Lung (tissue), 12 donors: ENCODE data around the gene PTPRD. TPM values are rescaled to one million over a fixed set of nuclear protein-coding genes. Genes with fewer than 3 reads are reported as not detected.
A peak's percentile ranks its signal among the peaks of the same experiment; 100 is the strongest.

Experiments used
- ATAC-seq: fragments of 200-7000 bp; cut with Tn5 transposase; one replicate; pipeline ENCODE4 v1.9.1; 2020; ENCODE audit warnings: moderate number of reproducible peaks; ENCODE audit not compliant: insufficient read depth, low FRiP score
- DNase-seq, 3 donors: peaks; one replicate each; pipeline ENCODE4 v3.0.0-alpha.2; 2013 to 2017
- H3K27ac ChIP-seq, 2 donors: one replicate each; pipeline ENCODE4 v1.5.1; 2013; ENCODE audit warnings: mild to moderate bottlenecking in 2 of 2, moderate library complexity in 2 of 2, control low read depth in 1 of 2, inconsistent platforms in 1 of 2, low read depth in 1 of 2, low read length in 1 of 2
- H3K27me3 ChIP-seq, 3 donors: one replicate each; pipeline ENCODE4 v1.5.1; 2013; ENCODE audit warnings: low read length in 2 of 3; ENCODE audit not compliant: control insufficient read depth in 3 of 3, insufficient read depth in 3 of 3
- H3K36me3 ChIP-seq, 4 donors: one replicate each; pipeline ENCODE4 v1.5.1; 2013; ENCODE audit warnings: low read length in 4 of 4, mild to moderate bottlenecking in 1 of 4, moderate library complexity in 1 of 4; ENCODE audit not compliant: control insufficient read depth in 4 of 4, insufficient read depth in 4 of 4
- H3K4me1 ChIP-seq, 5 donors: one replicate each; pipeline ENCODE4 v1.5.1; 2013; ENCODE audit warnings: low read length in 5 of 5, mild to moderate bottlenecking in 2 of 5, moderate library complexity in 1 of 5; ENCODE audit not compliant: control insufficient read depth in 5 of 5, insufficient read depth in 5 of 5
- H3K4me3 ChIP-seq: one replicate; pipeline ENCODE4 v1.5.1; 2013; ENCODE audit warnings: mild to moderate bottlenecking, control low read depth, moderate library complexity
- H3K9ac ChIP-seq, 2 donors: one replicate each; pipeline ENCODE4 v1.5.1; 2013; ENCODE audit warnings: low read length in 2 of 2, control low read depth in 1 of 2; ENCODE audit not compliant: insufficient read depth in 1 of 2
- H3K9me3 ChIP-seq, 4 donors: one replicate each; pipeline ENCODE4 v1.5.1; 2013; ENCODE audit warnings: low read length in 3 of 4, mild to moderate bottlenecking in 1 of 4, moderate library complexity in 1 of 4; ENCODE audit not compliant: control insufficient read depth in 4 of 4, insufficient read depth in 3 of 4
- WGBS, 2 donors: extraction: QIAGEN DNeasy Blood & Tissue Kit; methylation state at CpG; one replicate each; pipeline ENCODE4 v1.1.7; 2013; 5-methylcytosine and 5-hydroxymethylcytosine counted together
- polyA plus RNA-seq, 2 donors: library from polyadenylated mRNA; stranded (reverse); fragments of 200-250 nt; gene quantifications; one replicate each; pipeline ENCODE4 v1.2.1, GENCODE V29; 2013
- total RNA-seq, 2 donors: library from RNA; depleted of rRNA in 1 of 2; stranded (reverse); fragments of >200 nt in 1 of 2; gene quantifications; one replicate each; pipeline ENCODE4 v1.2.1, GENCODE V29; 2014 to 2021
- TF ChIP-seq, protein P1 (sequence below): IDR thresholded peaks from 2 replicates; pipeline ENCODE4 v1.5.1; 2012; ENCODE audit warnings: mild to moderate bottlenecking; ENCODE audit errors: control extremely low read depth, extremely low read depth
- donor health status: control.
- donor health status: control.
- donor health status: Bipolar disorder and iron deficiency.
- donor health status: healthy.
- donor health status: DM: yes; HTN: yes; CAD: no.

Gene PTPRD
- total and polyA plus RNA-seq, 4 donors = 1.9 to 145 (median 13.7) TPM

DNA sequence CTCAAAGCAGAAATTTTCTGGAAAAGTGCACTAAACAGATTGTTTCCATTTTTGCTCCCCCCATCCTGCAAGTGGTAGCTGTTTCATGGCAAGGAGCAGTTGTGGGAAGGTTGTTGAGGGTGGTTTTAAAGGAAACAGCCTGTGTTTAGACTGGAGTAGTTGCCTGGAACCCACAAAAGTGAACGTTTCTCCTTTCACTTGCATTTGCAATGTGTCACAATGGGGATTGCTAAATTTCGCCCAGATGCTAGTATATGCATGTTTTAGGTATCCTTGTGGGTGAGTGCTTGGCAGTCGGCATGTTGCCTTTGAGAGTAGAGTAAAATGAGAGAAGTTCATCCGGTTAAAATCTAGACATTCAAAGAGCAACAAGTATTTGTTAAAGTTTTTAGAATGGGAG is 1713.3 kb downstream of the PTPRD start:
- Histone ChIP-seq H3K36me3 (no peaks in the 10 kb centered on the region), H3K4me3 (no peak overlapping the region), H3K9me3 (no peaks in the 10 kb centered on the region), H3K9ac (no peak overlapping the region), H3K4me1 (peaks cover 0 to 15% (median 3%) of the 10 kb centered on the region in 5 donors), H3K27ac (no peak overlapping the region), H3K27me3 (no peaks in the 10 kb centered on the region)
- ATAC-seq (no peak), DNase-seq (no peak)
- TF ChIP-seq, protein P1, sequence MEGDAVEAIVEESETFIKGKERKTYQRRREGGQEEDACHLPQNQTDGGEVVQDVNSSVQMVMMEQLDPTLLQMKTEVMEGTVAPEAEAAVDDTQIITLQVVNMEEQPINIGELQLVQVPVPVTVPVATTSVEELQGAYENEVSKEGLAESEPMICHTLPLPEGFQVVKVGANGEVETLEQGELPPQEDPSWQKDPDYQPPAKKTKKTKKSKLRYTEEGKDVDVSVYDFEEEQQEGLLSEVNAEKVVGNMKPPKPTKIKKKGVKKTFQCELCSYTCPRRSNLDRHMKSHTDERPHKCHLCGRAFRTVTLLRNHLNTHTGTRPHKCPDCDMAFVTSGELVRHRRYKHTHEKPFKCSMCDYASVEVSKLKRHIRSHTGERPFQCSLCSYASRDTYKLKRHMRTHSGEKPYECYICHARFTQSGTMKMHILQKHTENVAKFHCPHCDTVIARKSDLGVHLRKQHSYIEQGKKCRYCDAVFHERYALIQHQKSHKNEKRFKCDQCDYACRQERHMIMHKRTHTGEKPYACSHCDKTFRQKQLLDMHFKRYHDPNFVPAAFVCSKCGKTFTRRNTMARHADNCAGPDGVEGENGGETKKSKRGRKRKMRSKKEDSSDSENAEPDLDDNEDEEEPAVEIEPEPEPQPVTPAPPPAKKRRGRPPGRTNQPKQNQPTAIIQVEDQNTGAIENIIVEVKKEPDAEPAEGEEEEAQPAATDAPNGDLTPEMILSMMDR = no peak
- 49 to 69% methylated on average over 4 of the region's 4 CpGs for WGBS, 2 donors

DNA sequence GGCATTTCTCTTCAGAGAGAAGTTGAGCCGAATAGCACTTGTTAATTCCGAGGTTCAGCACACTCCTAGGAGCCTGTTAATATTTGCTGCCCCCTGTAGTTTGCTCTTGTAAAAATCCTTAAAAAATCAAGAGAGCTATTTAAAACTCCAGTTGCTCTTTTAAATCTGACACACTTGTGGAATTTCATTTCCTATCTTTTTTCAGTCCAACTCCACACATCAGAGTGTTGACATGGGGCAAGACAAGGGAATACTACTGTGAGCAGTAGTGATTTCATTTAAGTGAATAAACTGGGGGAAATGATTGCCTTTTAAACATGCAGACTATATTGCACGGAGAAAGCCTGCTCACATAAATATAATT is 1717.0 kb downstream of the PTPRD start:
- no peak overlapping the region for H3K27ac ChIP-seq
- no peaks in the 10 kb centered on the region for H3K9me3 ChIP-seq
- H3K36me3 ChIP-seq = no peaks in the 10 kb centered on the region
- H3K4me3 ChIP-seq = no peak overlapping the region
- peak; percentile 75 for ATAC-seq
- TF ChIP-seq, protein P1 = peak; percentile 31
- no peak overlapping the region for H3K9ac ChIP-seq
- H3K27me3 ChIP-seq = no peaks in the 10 kb centered on the region
- peak in 2 of 3 donors; percentile 81 to 84 for DNase-seq
- 29 to 37% methylated on average over 3 of the region's 3 CpGs for WGBS, 2 donors
- peaks cover 0 to 13% (median 3%) of the 10 kb centered on the region in 5 donors for H3K4me1 ChIP-seq

DNA sequence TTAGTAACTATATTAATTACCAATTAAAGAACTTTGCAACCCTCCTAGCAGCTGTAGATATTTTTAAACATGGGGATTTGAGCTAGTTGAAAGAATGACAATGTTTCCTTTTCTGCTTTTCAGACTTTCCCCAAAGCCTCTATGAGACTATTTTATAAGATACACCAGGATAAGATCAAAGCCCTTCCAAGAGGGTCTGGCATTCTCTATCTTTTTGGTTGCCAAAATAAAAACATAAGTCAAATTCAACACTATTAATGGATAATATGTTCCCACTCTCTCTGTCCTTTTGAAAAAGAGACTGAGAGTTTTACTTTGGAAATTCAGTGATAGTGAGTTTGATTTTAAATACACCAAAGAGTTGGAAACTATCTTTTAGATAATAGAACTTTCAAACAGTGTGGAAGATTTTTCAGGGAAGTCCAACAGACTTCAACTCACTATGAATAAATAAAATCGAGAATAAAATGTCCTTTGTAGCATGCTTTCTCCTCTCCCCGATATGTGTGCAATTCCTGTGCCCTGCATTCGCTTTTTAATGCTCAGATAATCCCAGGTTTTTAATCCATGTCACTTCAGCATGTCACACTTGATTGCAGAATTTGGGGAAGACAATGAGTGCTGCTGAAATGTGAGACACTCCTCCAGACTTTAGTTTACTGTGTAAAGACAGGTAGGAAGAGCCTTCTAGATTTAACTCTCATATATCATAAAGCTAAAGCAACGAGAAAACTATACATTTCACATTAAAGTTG is 1717.5 kb downstream of the PTPRD start:
- H3K4me1 ChIP-seq = peaks cover 0 to 13% (median 3%) of the 10 kb centered on the region in 5 donors
- H3K27me3 ChIP-seq = no peaks in the 10 kb centered on the region
- H3K9me3 ChIP-seq = no peaks in the 10 kb centered on the region
- no peak overlapping the region for H3K4me3 ChIP-seq
- H3K36me3 ChIP-seq = no peaks in the 10 kb centered on the region
- WGBS, 2 donors = 40 to 49% methylated on average over 4 of the region's 4 CpGs
- ATAC-seq (no peak), DNase-seq (peak in 2 of 3 donors; percentile 21 to 58)
- no peak overlapping the region for H3K27ac ChIP-seq
- H3K9ac ChIP-seq = no peak overlapping the region
- TF ChIP-seq, protein P1 = no peak
